GM18526 (cell line): ENCODE data around the gene LYRM4.

Experiments used
- POLR2A ChIP-seq: IDR thresholded peaks from 3 replicates; pipeline ENCODE4 v1.6.1; 2011; ENCODE audit not compliant: insufficient read length; ENCODE audit errors: extremely low read depth

Gene LYRM4

GRCh38 chr6:5287966-5288297 lies 27.2 kb upstream of the LYRM4 start:
- no peak for TF ChIP-seq POLR2A

- no peak for TF ChIP-seq POLR2A
Observed at GRCh38 chr6:5287205-5287965, 26.6 kb upstream of the LYRM4 start.

- TF ChIP-seq POLR2A = no peak
Observed at GRCh38 chr6:5286780-5287179, 26.0 kb upstream of the LYRM4 start.

- TF ChIP-seq POLR2A = no peak
Observed at GRCh38 chr6:5285526-5285925, 24.8 kb upstream of the LYRM4 start.

- TF ChIP-seq POLR2A = no peak
Observed at GRCh38 chr6:5285081-5285480, 24.3 kb upstream of the LYRM4 start.

GRCh38 chr6:5282191-5282623 lies 21.5 kb upstream of the LYRM4 start:
- no peak for TF ChIP-seq POLR2A

- no peak for TF ChIP-seq POLR2A
Observed at GRCh38 chr6:5280920-5281319, 20.2 kb upstream of the LYRM4 start.

GRCh38 chr6:5279891-5280338 lies 19.2 kb upstream of the LYRM4 start:
- no peak for TF ChIP-seq POLR2A

GRCh38 chr6:5278565-5279120 lies 17.9 kb upstream of the LYRM4 start:
- TF ChIP-seq POLR2A = no peak

- no peak for TF ChIP-seq POLR2A
Observed at GRCh38 chr6:5278047-5278446, 17.3 kb upstream of the LYRM4 start.

GRCh38 chr6:5277589-5277988 lies 16.8 kb upstream of the LYRM4 start:
- TF ChIP-seq POLR2A = no peak

- no peak for TF ChIP-seq POLR2A
Observed at GRCh38 chr6:5276581-5276980, 15.8 kb upstream of the LYRM4 start.

GRCh38 chr6:5275497-5275896 lies 14.7 kb upstream of the LYRM4 start:
- no peak for TF ChIP-seq POLR2A

- no peak for TF ChIP-seq POLR2A
Observed at GRCh38 chr6:5274231-5274630, 13.5 kb upstream of the LYRM4 start.

GRCh38 chr6:5271926-5272325 lies 11.2 kb upstream of the LYRM4 start:
- TF ChIP-seq POLR2A = no peak

- TF ChIP-seq POLR2A = no peak
Observed at GRCh38 chr6:5270093-5270680, 9.4 kb upstream of the LYRM4 start.
